Measurements from ENCODE around the gene BROX. TPM values are rescaled to one million over a fixed set of nuclear protein-coding genes. Genes with fewer than 3 reads are reported as not detected.

BROX gene
- total RNA-seq, 1 experiment from 2014 or later, result 49.8 TPM

GRCh38 chr1:222709700-222710153 is 2.6 kb upstream of the BROX start:
- in situ Hi-C loops (cut with HindIII; ENCODE audit: low pct_unique_long_range_greater_than_20kb, low sequenced_read_pairs), result no loop called here
- CTCF ChIA-PET, result no interaction called here

More at GRCh38 chr1:222709700-222710153, 2.6 kb upstream of the BROX start:
- BruUV-seq (replicated peaks), result no TSS peak
- DNase-seq (ENCODE audit: low read depth, low spot score) (no peak), ATAC-seq (no peak)
- Histone ChIP-seq H3K27ac (ENCODE audit: low read length) (no peak overlapping the region), H3K9me3 (ENCODE audit: control insufficient read depth, insufficient read depth, low read depth, low read length) (peaks cover 5% of the 10 kb centered on the region; the same call in 1 of the 2 replicates), H3K4me1 (ENCODE audit: control insufficient read depth, insufficient read depth, low read length) (peaks cover 9% of the 10 kb centered on the region), H3K4me3 (ENCODE audit: low read depth in 2 of 2, low read length in 2 of 2) (no peak overlapping the region), H3K36me3 (ENCODE audit: control insufficient read depth, insufficient read depth, low read length) (peaks cover 3% of the 10 kb centered on the region; the same call in 1 of the 2 replicates), H3K27me3 (ENCODE audit: control insufficient read depth, insufficient read depth, low read length) (no peaks in the 10 kb centered on the region)
- TF ChIP-seq POLR2AphosphoS5 (IDR thresholded peaks at IDR 0.05; ENCODE audit: low read depth, low read length) (no peak), CTCF (IDR thresholded peaks at IDR 0.05) (no peak), TCF7L2 (IDR thresholded peaks at IDR 0.05; ENCODE audit: low read depth, low read length) (no peak), SIN3A (IDR thresholded peaks at IDR 0.05; ENCODE audit: borderline replicate concordance, insufficient read depth, low read depth, low read length) (no peak), REST (IDR thresholded peaks at IDR 0.05; ENCODE audit: insufficient read depth in 1 of 2, low read depth in 2 of 2, low read length in 1 of 2) (no peak)
- intact Hi-C loops (cut with micrococcal nuclease; ENCODE audit: unreplicated experiment), result loop anchor here (5.0 kb wide), 1 partner anchor 242 kb away; no protein-coding TSS in a partner anchor
- POLR2A ChIA-PET, result no interaction called here
